Glutamatergic neuron (in vitro differentiated cells): ENCODE measurements around the gene DNAH7. TPM values are rescaled to one million over a fixed set of nuclear protein-coding genes. Genes with fewer than 3 reads are reported as not detected.

Experiments used
- DNase-seq: peaks from one replicate; pipeline ENCODE4 v3.0.0; 2022
- H3K27ac Mint-ChIP-seq: one replicate; pipeline ENCODE4 v1.8.0; 2020; ENCODE audit warnings: mild to moderate bottlenecking, mixed read lengths, inconsistent platforms; ENCODE audit not compliant: unreplicated experiment
- H3K27me3 Mint-ChIP-seq: one replicate; pipeline ENCODE4 v1.8.0; 2020; ENCODE audit warnings: mild to moderate bottlenecking, moderate library complexity, mixed read lengths, inconsistent platforms; ENCODE audit not compliant: unreplicated experiment
- H3K36me3 Mint-ChIP-seq: one replicate; pipeline ENCODE4 v1.8.0; 2020; ENCODE audit warnings: mild to moderate bottlenecking, mixed read lengths, inconsistent platforms; ENCODE audit not compliant: unreplicated experiment
- H3K4me1 Mint-ChIP-seq: one replicate; pipeline ENCODE4 v1.8.0; 2020; ENCODE audit warnings: mild to moderate bottlenecking, low read depth, mixed read lengths, inconsistent platforms; ENCODE audit not compliant: unreplicated experiment
- H3K4me3 Mint-ChIP-seq: one replicate; pipeline ENCODE4 v1.8.0; 2020; ENCODE audit warnings: mild to moderate bottlenecking, mixed read lengths, inconsistent platforms; ENCODE audit not compliant: unreplicated experiment
- H3K9me3 Mint-ChIP-seq: one replicate; pipeline ENCODE4 v1.8.0; 2020; ENCODE audit warnings: mild to moderate bottlenecking, moderate library complexity, mixed read lengths, inconsistent platforms; ENCODE audit not compliant: unreplicated experiment
- CTCF ChIP-seq: fragments of 200-600 bp; sonication (generic); IDR thresholded peaks from one replicate; pipeline ENCODE4 v1.5.0; 2021; ENCODE audit not compliant: partially characterized antibody, unreplicated experiment
- total RNA-seq: library from RNA; stranded (reverse); fragmentation: NEBNext Ultra II Directional; extraction: Animal tissue kit (Norgen Biotek cat#: 25700); gene quantifications from one replicate; pipeline ENCODE4 v1.2.1, GENCODE V29; 2021; ENCODE audit not compliant: unreplicated experiment

The DNAH7 gene
- total RNA-seq, 1 donor from 2014 or later: 0.56 TPM

- Mint-ChIP-seq H3K27ac (no peak overlapping the region), H3K4me1 (no peaks in the 10 kb centered on the region), H3K36me3 (peaks cover 4% of the 10 kb centered on the region), H3K4me3 (no peak overlapping the region), H3K27me3 (no peaks in the 10 kb centered on the region), H3K9me3 (no peaks in the 10 kb centered on the region)
- DNase-seq: no peak
- TF ChIP-seq CTCF: no peak
Measured at GRCh38 chr2:196079052-196079451, 10.4 kb upstream of the DNAH7 start.

- H3K27me3 Mint-ChIP-seq: no peaks in the 10 kb centered on the region
- H3K4me1 Mint-ChIP-seq: no peaks in the 10 kb centered on the region
- DNase-seq: no peak
- peaks cover 2% of the 10 kb centered on the region for H3K36me3 Mint-ChIP-seq
- no peak for TF ChIP-seq CTCF
- H3K9me3 Mint-ChIP-seq: no peaks in the 10 kb centered on the region
- H3K4me3 Mint-ChIP-seq: no peak overlapping the region
- H3K27ac Mint-ChIP-seq: no peak overlapping the region
Measured at GRCh38 chr2:196077821-196078220, 9.2 kb upstream of the DNAH7 start.

- no peaks in the 10 kb centered on the region for H3K36me3 Mint-ChIP-seq
- no peaks in the 10 kb centered on the region for H3K4me1 Mint-ChIP-seq
- TF ChIP-seq CTCF: no peak
- no peak overlapping the region for H3K27ac Mint-ChIP-seq
- no peak for DNase-seq
- no peaks in the 10 kb centered on the region for H3K27me3 Mint-ChIP-seq
- H3K4me3 Mint-ChIP-seq: no peak overlapping the region
- no peaks in the 10 kb centered on the region for H3K9me3 Mint-ChIP-seq
Measured at GRCh38 chr2:196076778-196077568, 8.3 kb upstream of the DNAH7 start.

- no peaks in the 10 kb centered on the region for H3K27me3 Mint-ChIP-seq
- H3K4me1 Mint-ChIP-seq: no peaks in the 10 kb centered on the region
Measured at GRCh38 chr2:196075196-196075595, 6.6 kb upstream of the DNAH7 start.

More at GRCh38 chr2:196075196-196075595, 6.6 kb upstream of the DNAH7 start:
- DNase-seq: no peak
- Mint-ChIP-seq H3K4me3 (no peak overlapping the region), H3K9me3 (no peaks in the 10 kb centered on the region), H3K36me3 (no peaks in the 10 kb centered on the region), H3K27ac (no peak overlapping the region)
- TF ChIP-seq CTCF: no peak
